Measurements from ENCODE around the gene QTRT2.

DNA sequence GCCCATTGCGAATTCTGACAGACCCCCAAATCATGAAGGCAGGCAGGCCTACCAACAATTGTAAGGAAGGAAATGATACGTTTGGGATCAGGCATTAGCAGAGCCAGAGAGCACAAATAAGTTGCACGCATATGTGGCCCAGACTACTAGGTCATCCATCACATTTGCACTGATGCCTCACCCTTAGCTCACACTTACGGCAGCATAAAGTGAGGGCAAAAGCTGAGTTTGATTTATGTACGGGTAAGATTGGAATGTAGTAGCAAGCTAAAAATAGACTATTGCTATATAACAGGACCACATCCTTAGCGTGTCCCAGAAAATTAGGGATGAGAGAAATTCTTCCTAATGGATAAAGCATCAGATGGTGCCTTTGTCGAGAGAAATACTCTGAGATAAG, 58.6 kb downstream of the QTRT2 start:
- TF ChIP-seq, protein P1, sequence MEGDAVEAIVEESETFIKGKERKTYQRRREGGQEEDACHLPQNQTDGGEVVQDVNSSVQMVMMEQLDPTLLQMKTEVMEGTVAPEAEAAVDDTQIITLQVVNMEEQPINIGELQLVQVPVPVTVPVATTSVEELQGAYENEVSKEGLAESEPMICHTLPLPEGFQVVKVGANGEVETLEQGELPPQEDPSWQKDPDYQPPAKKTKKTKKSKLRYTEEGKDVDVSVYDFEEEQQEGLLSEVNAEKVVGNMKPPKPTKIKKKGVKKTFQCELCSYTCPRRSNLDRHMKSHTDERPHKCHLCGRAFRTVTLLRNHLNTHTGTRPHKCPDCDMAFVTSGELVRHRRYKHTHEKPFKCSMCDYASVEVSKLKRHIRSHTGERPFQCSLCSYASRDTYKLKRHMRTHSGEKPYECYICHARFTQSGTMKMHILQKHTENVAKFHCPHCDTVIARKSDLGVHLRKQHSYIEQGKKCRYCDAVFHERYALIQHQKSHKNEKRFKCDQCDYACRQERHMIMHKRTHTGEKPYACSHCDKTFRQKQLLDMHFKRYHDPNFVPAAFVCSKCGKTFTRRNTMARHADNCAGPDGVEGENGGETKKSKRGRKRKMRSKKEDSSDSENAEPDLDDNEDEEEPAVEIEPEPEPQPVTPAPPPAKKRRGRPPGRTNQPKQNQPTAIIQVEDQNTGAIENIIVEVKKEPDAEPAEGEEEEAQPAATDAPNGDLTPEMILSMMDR (conservative IDR thresholded peaks at IDR 0.05 in 1 of 2, IDR thresholded peaks at IDR 0.05 in 1 of 2; ENCODE audit: low read depth in 1 of 2, low read length in 2 of 2) = no peak
- no peak for TF ChIP-seq EZH2 (IDR thresholded peaks at IDR 0.05; ENCODE audit: low read length, missing control alignments)
